Renal cortical epithelial cell (primary cell): ENCODE data around the gene ARHGEF28. TPM values are rescaled to one million over a fixed set of nuclear protein-coding genes. Genes with fewer than 3 reads are reported as not detected.

Experiments
- DNase-seq: peaks from one replicate; pipeline ENCODE4 v3.0.0-alpha.2; 2011; ENCODE audit warnings: low read depth
- total RNA-seq: library from RNA; depleted of rRNA; stranded (reverse); fragments of >200 nt; gene quantifications from 2 replicates; pipeline ENCODE4 v1.2.3, GENCODE V29; 2014

The ARHGEF28 gene
- total RNA-seq, 1 donor from 2014 or later = 112 TPM

GRCh38 chr5:73899916-73900315 lies 273.9 kb downstream of the ARHGEF28 start:
- no peak for DNase-seq

- DNase-seq = no peak
Observed at GRCh38 chr5:73900566-73900965, 274.6 kb downstream of the ARHGEF28 start.

GRCh38 chr5:73901043-73901442 lies 275.0 kb downstream of the ARHGEF28 start:
- DNase-seq = peak; percentile 36

- DNase-seq = peak; percentile 54
Observed at GRCh38 chr5:73901455-73901854, 275.5 kb downstream of the ARHGEF28 start.

GRCh38 chr5:73902327-73903051 lies 276.5 kb downstream of the ARHGEF28 start:
- DNase-seq = peak; percentile 56

- no peak for DNase-seq
Observed at GRCh38 chr5:73903169-73903568, 277.2 kb downstream of the ARHGEF28 start.

GRCh38 chr5:73906277-73906676 lies 280.3 kb downstream of the ARHGEF28 start:
- DNase-seq = no peak

- DNase-seq = no peak
Observed at GRCh38 chr5:73907164-73907563, 281.2 kb downstream of the ARHGEF28 start.

- no peak for DNase-seq
Observed at GRCh38 chr5:73908395-73908794, 282.4 kb downstream of the ARHGEF28 start.

GRCh38 chr5:73908846-73909245 lies 282.9 kb downstream of the ARHGEF28 start:
- DNase-seq = peak; percentile 75

GRCh38 chr5:73909474-73909873 lies 283.5 kb downstream of the ARHGEF28 start:
- no peak for DNase-seq

- DNase-seq = no peak
Observed at GRCh38 chr5:73911761-73912393, 285.9 kb downstream of the ARHGEF28 start.

- no peak for DNase-seq
Observed at GRCh38 chr5:73912821-73913271, 286.9 kb downstream of the ARHGEF28 start.

- DNase-seq = no peak
Observed at GRCh38 chr5:73913971-73914370, 288.0 kb downstream of the ARHGEF28 start.

GRCh38 chr5:73915345-73915744 lies 289.3 kb downstream of the ARHGEF28 start:
- no peak for DNase-seq

GRCh38 chr5:73917433-73917832 lies 291.4 kb downstream of the ARHGEF28 start:
- peak; percentile 25 for DNase-seq

GRCh38 chr5:73917891-73918290 lies 291.9 kb downstream of the ARHGEF28 start:
- DNase-seq = no peak

- no peak for DNase-seq
Observed at GRCh38 chr5:73918791-73919221, 292.8 kb downstream of the ARHGEF28 start.

GRCh38 chr5:73921741-73922140 lies 295.7 kb downstream of the ARHGEF28 start:
- peak; percentile 68 for DNase-seq

- no peak for DNase-seq
Observed at GRCh38 chr5:73922224-73922623, 296.2 kb downstream of the ARHGEF28 start.

GRCh38 chr5:73922875-73923557 lies 297.0 kb downstream of the ARHGEF28 start:
- DNase-seq = no peak

GRCh38 chr5:73928476-73929070 lies 302.6 kb downstream of the ARHGEF28 start:
- DNase-seq = peak; percentile 49
